Effector memory CD4-positive, alpha-beta T cell (primary cell): ENCODE measurements around the gene CLDN19.
A peak's percentile ranks its signal among the peaks of the same experiment; 100 is the strongest.

Source experiments
- DNase-seq, 3 donors: peaks; one replicate each; pipeline ENCODE4 v3.0.0-alpha.2; 2020
- H3K27ac ChIP-seq: 2 replicates; pipeline ENCODE4 v1.7.0; 2013; ENCODE audit warnings: mild to moderate bottlenecking, low read length, moderate library complexity; ENCODE audit not compliant: insufficient read depth, poor library complexity, severe bottlenecking
- H3K27me3 ChIP-seq: replicated peaks from 2 replicates; pipeline ENCODE4 v1.7.0; 2013; ENCODE audit warnings: mild to moderate bottlenecking, low read length; ENCODE audit not compliant: insufficient read depth, control insufficient read depth, poor library complexity, severe bottlenecking
- H3K36me3 ChIP-seq: 2 replicates; pipeline ENCODE4 v1.7.0; 2013; ENCODE audit warnings: mild to moderate bottlenecking, low read length, moderate library complexity; ENCODE audit not compliant: control insufficient read depth, insufficient read depth
- H3K4me1 ChIP-seq: 2 replicates; pipeline ENCODE4 v1.7.0; 2013; ENCODE audit warnings: low read length, mild to moderate bottlenecking; ENCODE audit not compliant: control insufficient read depth, insufficient read depth, poor library complexity, severe bottlenecking
- H3K4me3 ChIP-seq: 2 replicates; pipeline ENCODE4 v1.7.0; 2013; ENCODE audit warnings: low read length, low read depth, mild to moderate bottlenecking; ENCODE audit not compliant: insufficient read depth, poor library complexity, severe bottlenecking
- H3K9me3 ChIP-seq: 2 replicates; pipeline ENCODE4 v1.7.0; 2013; ENCODE audit warnings: mild to moderate bottlenecking, low read length, moderate library complexity; ENCODE audit not compliant: control insufficient read depth

Gene CLDN19

DNA sequence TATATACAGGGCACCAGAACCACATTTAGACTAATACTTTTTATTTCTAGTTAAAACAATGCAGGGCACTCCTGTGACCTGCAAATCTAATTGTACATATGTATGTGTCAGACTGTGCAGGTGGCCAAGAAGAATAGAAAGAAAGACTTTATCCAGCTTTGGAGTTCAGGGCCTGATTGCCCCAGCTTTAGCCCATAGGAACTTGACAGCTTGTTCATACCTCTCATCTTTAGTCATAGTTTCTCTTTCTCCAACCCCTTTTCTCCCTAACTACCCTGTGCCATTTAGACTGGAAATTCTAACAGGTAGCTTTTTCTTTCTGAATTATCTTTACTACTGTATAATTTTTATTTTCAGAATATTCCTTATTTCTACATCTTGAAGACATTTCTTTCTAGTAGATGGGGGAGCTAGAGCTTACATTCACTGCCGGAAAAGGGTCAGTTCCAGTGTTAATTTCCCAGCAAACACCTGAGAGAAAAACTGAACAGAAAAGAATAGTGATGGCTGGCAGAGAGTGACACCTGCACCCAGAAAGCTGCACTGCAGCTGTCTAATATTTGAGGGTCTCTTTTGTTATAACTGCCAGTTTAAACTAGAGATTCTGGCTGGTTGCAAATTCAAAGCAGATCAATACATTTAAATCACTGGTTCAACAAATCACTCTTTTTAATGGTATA is 49.4 kb downstream of the CLDN19 start:
- no peaks in the 10 kb centered on the region for H3K27me3 ChIP-seq
- no peak for DNase-seq
- peaks cover 21% of the 10 kb centered on the region for H3K4me1 ChIP-seq
- no peaks in the 10 kb centered on the region for H3K9me3 ChIP-seq
- H3K4me3 ChIP-seq: no peak overlapping the region
- H3K27ac ChIP-seq: no peak overlapping the region
- H3K36me3 ChIP-seq: peaks cover 12% of the 10 kb centered on the region

DNA sequence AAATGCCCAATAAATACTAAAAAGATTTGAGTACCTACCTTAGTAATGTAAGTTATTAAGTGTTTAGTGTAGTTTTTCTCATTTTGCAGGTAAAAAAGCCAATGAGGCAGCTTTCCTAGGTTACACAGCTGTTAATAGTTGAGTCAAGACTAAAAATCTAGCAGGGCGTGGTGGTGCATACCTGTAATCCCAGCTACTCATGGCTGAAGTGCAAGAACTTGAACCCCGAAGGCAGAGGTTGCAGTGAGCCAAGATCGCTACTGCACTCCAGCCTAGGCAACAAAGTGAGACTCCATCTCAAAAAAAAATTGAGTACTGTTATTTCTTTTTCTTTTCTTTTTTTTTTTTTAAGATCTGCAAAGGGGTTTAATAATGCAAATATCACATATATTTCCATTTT is 50.1 kb downstream of the CLDN19 start:
- H3K4me1 ChIP-seq: peaks cover 28% of the 10 kb centered on the region
- no peak overlapping the region for H3K4me3 ChIP-seq
- no peak overlapping the region for H3K27ac ChIP-seq
- H3K36me3 ChIP-seq: peaks cover 6% of the 10 kb centered on the region
- DNase-seq: no peak
- no peaks in the 10 kb centered on the region for H3K9me3 ChIP-seq
- no peaks in the 10 kb centered on the region for H3K27me3 ChIP-seq

DNA sequence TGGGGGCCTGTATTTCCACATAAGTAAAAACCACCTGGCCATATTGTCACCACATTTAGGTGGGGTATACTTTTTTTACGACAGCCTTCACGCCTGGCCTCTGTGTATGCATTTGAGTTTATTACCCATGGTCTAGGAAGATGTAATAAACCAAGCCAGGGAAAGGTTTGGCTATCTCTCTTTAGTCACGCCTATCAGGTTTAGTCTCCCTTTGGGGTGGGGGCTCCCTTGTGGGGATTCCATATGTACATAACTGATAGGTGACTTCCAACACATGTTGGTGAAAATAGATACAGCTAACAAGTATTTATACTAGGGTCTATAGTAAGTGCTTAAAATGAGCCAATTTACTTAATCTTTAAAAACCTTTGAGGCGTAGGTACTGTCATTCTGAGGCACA is 53.6 kb downstream of the CLDN19 start:
- H3K9me3 ChIP-seq: no peaks in the 10 kb centered on the region
- H3K4me3 ChIP-seq: no peak overlapping the region
- peaks cover 34% of the 10 kb centered on the region for H3K4me1 ChIP-seq
- no peak for DNase-seq
- no peaks in the 10 kb centered on the region for H3K27me3 ChIP-seq
- no peak overlapping the region for H3K27ac ChIP-seq
- H3K36me3 ChIP-seq: no peaks in the 10 kb centered on the region

DNA sequence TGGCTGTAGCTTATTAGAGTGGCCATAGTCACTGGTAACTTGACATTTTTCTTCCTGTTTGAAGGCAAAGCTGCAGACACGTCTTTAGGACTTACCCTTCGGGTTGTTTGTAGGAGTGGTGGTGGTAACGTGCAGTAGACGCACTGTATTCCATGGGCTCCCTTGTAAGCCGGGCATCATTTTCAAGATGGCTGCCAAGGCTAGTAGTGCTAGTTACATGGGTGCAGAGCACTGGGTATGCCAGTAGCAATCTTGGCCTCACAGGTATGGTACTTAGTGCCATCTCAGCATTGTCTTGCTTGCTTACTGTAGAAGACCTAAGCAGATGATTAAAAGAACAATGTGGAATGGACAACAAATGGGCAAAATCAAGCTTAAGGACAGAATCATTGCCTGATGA is 55.9 kb downstream of the CLDN19 start:
- Histone ChIP-seq H3K27ac (peak overlapping the region; percentile 73), H3K36me3 (no peaks in the 10 kb centered on the region)

More for the DNA sequence above, 55.9 kb downstream of the CLDN19 start:
- peak in 1 of 3 donors; percentile 3 for DNase-seq
- Histone ChIP-seq H3K4me3 (peak overlapping the region; percentile 64), H3K9me3 (no peaks in the 10 kb centered on the region), H3K4me1 (peaks cover 33% of the 10 kb centered on the region), H3K27me3 (no peaks in the 10 kb centered on the region)
